H1 (cell line): ENCODE data around the gene PAQR5.

Experiments
- CEBPB ChIP-seq: IDR thresholded peaks from 2 replicates; pipeline ENCODE4 v1.6.1; 2012; ENCODE audit warnings: low read depth, low read length
- CTCF ChIP-seq, 3 experiments: IDR thresholded peaks; 1 replicate in 2 of 3; 2 replicates in 1 of 3; pipeline versions ENCODE4 v1.5.1 to v1.6.1; 2011; ENCODE audit warnings: low read length in 3 of 3, mild to moderate bottlenecking in 3 of 3, inconsistent platforms in 2 of 3, low read depth in 1 of 3, moderate library complexity in 1 of 3; ENCODE audit not compliant: insufficient read depth in 1 of 3; ENCODE audit errors: control extremely low read depth in 1 of 3
- FOSL1 ChIP-seq: IDR thresholded peaks from 2 replicates; pipeline ENCODE4 v1.6.1; 2011; ENCODE audit warnings: mild to moderate bottlenecking, low read depth, low read length, moderate library complexity; ENCODE audit not compliant: insufficient read depth
- POLR2AphosphoS5 ChIP-seq: IDR thresholded peaks from 2 replicates; pipeline ENCODE4 v1.6.1; 2011; ENCODE audit warnings: low read depth, low read length
- SAP30 ChIP-seq: fragments of 300-600 bp; sonication (generic); IDR thresholded peaks from 2 replicates; pipeline ENCODE4 v1.7.1; 2012; ENCODE audit warnings: low read length, moderate library complexity, mild to moderate bottlenecking, inconsistent platforms; ENCODE audit not compliant: insufficient read depth, insufficient replicate concordance
- TAF1 ChIP-seq: IDR thresholded peaks from 2 replicates; pipeline ENCODE4 v1.6.1; 2011; ENCODE audit warnings: mild to moderate bottlenecking, low read depth, low read length
- ZNF274 ChIP-seq: IDR thresholded peaks from 2 replicates; pipeline ENCODE4 v1.7.0; 2012; ENCODE audit warnings: low read length, borderline replicate concordance; ENCODE audit errors: extremely low read depth
- TF ChIP-seq, protein P1 (sequence below): IDR thresholded peaks from 2 replicates; pipeline ENCODE4 v1.6.1; 2011; ENCODE audit warnings: low read length, improper control_type of control experiment
- TF ChIP-seq, protein P2 (sequence below): IDR thresholded peaks from 2 replicates; pipeline ENCODE4 v1.6.1; 2012; ENCODE audit warnings: inconsistent platforms

DNA sequence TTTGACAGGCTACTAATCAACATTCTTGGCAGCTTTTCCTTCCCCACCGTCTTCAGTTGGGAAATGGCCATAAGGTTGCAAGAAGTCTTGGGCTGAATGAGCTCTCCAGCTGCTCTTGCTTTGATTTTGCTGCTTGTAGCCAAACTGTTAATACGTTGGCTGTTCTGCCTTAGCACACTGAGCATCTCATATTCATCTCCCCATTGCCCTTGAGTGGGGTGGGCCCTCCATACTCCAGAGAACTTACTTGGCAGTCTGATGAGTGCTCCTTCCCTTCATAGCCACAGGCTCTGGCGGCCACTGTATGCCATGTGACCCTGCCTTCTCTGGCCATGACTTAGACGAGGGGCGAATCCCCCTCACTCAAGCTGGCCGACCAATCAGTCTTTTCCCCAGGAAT, 25.8 kb upstream of the PAQR5 start:
- TF ChIP-seq CTCF (IDR thresholded peaks at IDR 0.05; ENCODE audit: control extremely low read depth in 1 of 3, insufficient read depth in 1 of 3, low read depth in 1 of 3, low read length in 3 of 3) (no peak), CEBPB (no peak), FOSL1 (no peak), POLR2AphosphoS5 (no peak), SAP30 (no peak), TAF1 (no peak), ZNF274 (no peak)
- TF ChIP-seq, protein P1, sequence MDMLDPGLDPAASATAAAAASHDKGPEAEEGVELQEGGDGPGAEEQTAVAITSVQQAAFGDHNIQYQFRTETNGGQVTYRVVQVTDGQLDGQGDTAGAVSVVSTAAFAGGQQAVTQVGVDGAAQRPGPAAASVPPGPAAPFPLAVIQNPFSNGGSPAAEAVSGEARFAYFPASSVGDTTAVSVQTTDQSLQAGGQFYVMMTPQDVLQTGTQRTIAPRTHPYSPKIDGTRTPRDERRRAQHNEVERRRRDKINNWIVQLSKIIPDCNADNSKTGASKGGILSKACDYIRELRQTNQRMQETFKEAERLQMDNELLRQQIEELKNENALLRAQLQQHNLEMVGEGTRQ = no peak
- TF ChIP-seq, protein P2, sequence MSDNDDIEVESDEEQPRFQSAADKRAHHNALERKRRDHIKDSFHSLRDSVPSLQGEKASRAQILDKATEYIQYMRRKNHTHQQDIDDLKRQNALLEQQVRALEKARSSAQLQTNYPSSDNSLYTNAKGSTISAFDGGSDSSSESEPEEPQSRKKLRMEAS = no peak
